ENCODE data around the gene NFATC3. TPM values are rescaled to one million over a fixed set of nuclear protein-coding genes. Genes with fewer than 3 reads are reported as not detected.

NFATC3 gene
- total RNA-seq, 1 experiment from 2014 or later = 33.0 TPM

DNA sequence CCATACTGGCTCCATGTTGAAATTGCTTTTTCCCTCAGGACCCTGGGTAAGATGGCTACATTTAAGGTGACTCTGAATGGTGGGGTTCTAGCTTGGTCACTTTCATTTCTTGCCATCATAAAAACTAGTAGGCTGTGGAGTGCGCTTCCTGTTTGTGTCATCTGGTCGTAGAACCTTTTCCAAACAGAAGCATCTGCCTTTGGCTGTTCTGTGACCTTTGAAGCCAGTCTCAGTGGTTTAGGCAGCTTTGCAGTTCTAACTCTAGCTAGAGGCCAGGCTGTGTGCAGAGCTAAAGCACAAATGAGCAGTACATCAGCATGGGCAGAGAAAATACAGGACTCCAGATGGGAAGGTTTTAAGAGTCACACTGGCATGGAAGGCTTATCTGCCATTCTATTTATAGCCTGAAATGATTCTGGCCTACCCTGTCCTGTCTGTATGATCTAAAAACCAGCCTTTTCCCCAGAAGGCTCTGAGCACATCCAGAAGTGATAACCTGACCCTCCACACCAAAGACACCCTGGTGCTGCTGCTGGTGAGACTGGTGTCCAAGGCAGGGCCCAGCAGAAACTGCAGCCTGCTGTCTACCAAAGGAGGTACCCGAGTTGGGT, 142.1 kb downstream of the NFATC3 start:
- Histone ChIP-seq H2AFZ (ENCODE audit: low read length) (no peak overlapping the region), H3K27me3 (ENCODE audit: insufficient read depth, low read length) (no peaks in the 10 kb centered on the region), H2BK20ac (ENCODE audit: low read depth, low read length, poor library complexity, severe bottlenecking) (no peak overlapping the region), H4K91ac (ENCODE audit: insufficient read length, low read depth, low read length) (no peak overlapping the region), H2BK5ac (ENCODE audit: insufficient read length, low read length) (no peak overlapping the region), H3K9me3 (ENCODE audit: control insufficient read depth, low read depth, low read length) (no peaks in the 10 kb centered on the region), H2BK15ac (ENCODE audit: low read depth, low read length) (no peak overlapping the region), H4K5ac (ENCODE audit: insufficient read length, low read depth, low read length) (no peak overlapping the region), H2AK5ac (ENCODE audit: insufficient read length, low read length) (no peak overlapping the region), H3K56ac (ENCODE audit: insufficient read length, low read depth, low read length) (no peak overlapping the region), H2BK120ac (ENCODE audit: low read depth, low read length, poor library complexity, severe bottlenecking) (no peak overlapping the region), H3K9ac (ENCODE audit: extremely low read depth, insufficient read length, low read length) (no peak overlapping the region), H4K20me1 (ENCODE audit: control insufficient read depth, insufficient read depth, insufficient read length) (no peaks in the 10 kb centered on the region), H3K4me2 (ENCODE audit: insufficient read depth, insufficient read length, low read length) (no peak overlapping the region), H3K18ac (ENCODE audit: insufficient read length, low read depth, low read length) (no peak overlapping the region), H3K23me2 (ENCODE audit: insufficient read length, low read depth, low read length, poor library complexity, severe bottlenecking) (no peaks in the 10 kb centered on the region), H3K79me2 (ENCODE audit: insufficient read depth, low read length) (no peaks in the 10 kb centered on the region), H3K79me1 (ENCODE audit: insufficient read depth, low read depth, low read length, poor library complexity, severe bottlenecking) (no peaks in the 10 kb centered on the region), H3K4ac (ENCODE audit: low read depth, low read length) (no peak overlapping the region), H3K14ac (ENCODE audit: insufficient read depth, low read length) (no peak overlapping the region), H3K23ac (ENCODE audit: insufficient read length, low read depth, low read length) (no peak overlapping the region), H2BK12ac (ENCODE audit: insufficient read length, low read depth, low read length) (no peak overlapping the region), H4K8ac (replicated peaks; ENCODE audit: insufficient read length, low read depth, low read length) (no peak overlapping the region), H3K4me1 (ENCODE audit: insufficient read depth, low read length) (peaks cover 2% of the 10 kb centered on the region; the same call in 1 of the 2 replicates), H3T11ph (ENCODE audit: low read length) (no peak overlapping the region), H3K27ac (ENCODE audit: insufficient read length, low read depth, low read length) (no peak overlapping the region)
- no peak for DNase-seq
- H3K27me3 Mint-ChIP-seq (ENCODE audit: low read depth) = no peaks in the 10 kb centered on the region
- WGBS (ENCODE audit: extremely low coverage, insufficient read length, low lambda C conversion rate) = no CpG with 5 or more reads among the region's 3 CpGs
- TF ChIP-seq, protein P1, sequence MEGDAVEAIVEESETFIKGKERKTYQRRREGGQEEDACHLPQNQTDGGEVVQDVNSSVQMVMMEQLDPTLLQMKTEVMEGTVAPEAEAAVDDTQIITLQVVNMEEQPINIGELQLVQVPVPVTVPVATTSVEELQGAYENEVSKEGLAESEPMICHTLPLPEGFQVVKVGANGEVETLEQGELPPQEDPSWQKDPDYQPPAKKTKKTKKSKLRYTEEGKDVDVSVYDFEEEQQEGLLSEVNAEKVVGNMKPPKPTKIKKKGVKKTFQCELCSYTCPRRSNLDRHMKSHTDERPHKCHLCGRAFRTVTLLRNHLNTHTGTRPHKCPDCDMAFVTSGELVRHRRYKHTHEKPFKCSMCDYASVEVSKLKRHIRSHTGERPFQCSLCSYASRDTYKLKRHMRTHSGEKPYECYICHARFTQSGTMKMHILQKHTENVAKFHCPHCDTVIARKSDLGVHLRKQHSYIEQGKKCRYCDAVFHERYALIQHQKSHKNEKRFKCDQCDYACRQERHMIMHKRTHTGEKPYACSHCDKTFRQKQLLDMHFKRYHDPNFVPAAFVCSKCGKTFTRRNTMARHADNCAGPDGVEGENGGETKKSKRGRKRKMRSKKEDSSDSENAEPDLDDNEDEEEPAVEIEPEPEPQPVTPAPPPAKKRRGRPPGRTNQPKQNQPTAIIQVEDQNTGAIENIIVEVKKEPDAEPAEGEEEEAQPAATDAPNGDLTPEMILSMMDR (conservative IDR thresholded peaks at IDR 0.05) = no peak
- H3K27ac Mint-ChIP-seq = no peak overlapping the region
- peaks cover 0 to 2% of the 10 kb centered on the region in 2 experiments; a peak in 1 of 4 replicates for H3K4me1 Mint-ChIP-seq
- no peak overlapping the region for H3K4me3 Mint-ChIP-seq
- H3K9me3 Mint-ChIP-seq = no peaks in the 10 kb centered on the region
- H3K36me3 Mint-ChIP-seq (ENCODE audit: insufficient read depth in 1 of 3, low read depth in 3 of 3) = peaks cover 6 to 41% (median 34%) of the 10 kb centered on the region in 3 experiments; a peak in 6 of 7 replicates
